Adrenal gland (tissue), 5 donors: Measurements from ENCODE around the gene HS6ST2.

Experiments
- CTCF ChIP-seq, 6 experiments: fragments of 450-650 bp in 4 of 6; fragments of 200-600 bp in 2 of 6; sonication (generic) in 1 of 6; IDR thresholded peaks; 1 replicate in 5 of 6; 2 replicates in 1 of 6; pipeline versions ENCODE4 v1.5.1 to v1.8.0; 2016 to 2021; ENCODE audit warnings: antibody characterized with exemption in 6 of 6, mild to moderate bottlenecking in 2 of 6, moderate library complexity in 1 of 6
- POLR2A ChIP-seq, 2 donors: fragments of 450-650 bp; IDR thresholded peaks; one replicate each; pipeline ENCODE4 v1.6.1; 2017; ENCODE audit warnings: antibody characterized with exemption in 2 of 2, mild to moderate bottlenecking in 2 of 2, moderate library complexity in 1 of 2
- donor health status: DM: no; HTN: no; CAD: no.

GRCh38 chrX:132848296-132848970 lies 110.0 kb downstream of the HS6ST2 start:
- TF ChIP-seq CTCF (IDR thresholded peaks at IDR 0.05) (no peak), POLR2A (IDR thresholded peaks at IDR 0.05) (no peak)
